ENCODE data around the gene SH2D3C. TPM values are rescaled to one million over a fixed set of nuclear protein-coding genes. Genes with fewer than 3 reads are reported as not detected.

SH2D3C gene
- total RNA-seq, 1 experiment from 2014 or later, result not detected

- CTCF ChIA-PET, result interaction anchor here (0.7 kb wide), 1 partner anchor 326 kb away, joined by 3 read pairs; no protein-coding TSS in a partner anchor
- peaks cover 59% of the 10 kb centered on the region for H3K27me3 Mint-ChIP-seq (ENCODE audit: insufficient read depth, unreplicated experiment)
These were observed 29.2 kb downstream of the SH2D3C start for GRCh38 chr9:127749090-127749787.

DNA sequence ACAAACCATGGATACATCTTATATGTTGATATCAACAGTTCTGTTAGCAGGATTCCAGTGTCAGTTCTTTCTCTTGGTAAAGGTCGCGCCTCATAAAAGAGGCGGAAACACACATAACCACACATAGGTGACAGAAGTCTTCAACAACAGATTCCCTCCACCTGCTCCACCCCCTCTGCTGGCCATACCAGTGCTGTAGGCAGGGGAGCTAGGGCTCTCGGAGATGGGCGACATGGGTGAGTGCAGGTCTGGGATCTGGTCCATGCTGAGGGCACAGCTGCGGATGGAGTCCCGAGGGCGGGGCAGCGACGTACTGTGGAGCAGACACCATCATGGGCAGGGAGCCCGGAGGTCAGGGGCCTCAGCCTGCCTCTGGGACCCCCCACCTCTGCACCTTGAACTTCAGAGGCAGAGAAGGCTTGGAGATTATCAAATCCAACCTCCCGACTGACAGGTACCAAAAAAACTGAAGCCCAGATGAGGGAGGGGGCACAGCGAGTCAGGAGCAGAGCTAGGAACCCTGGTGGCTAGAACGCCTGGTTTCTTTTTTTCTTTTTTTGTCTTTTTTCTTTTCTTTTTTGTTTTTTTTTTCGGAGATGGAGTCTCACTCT lies 31.4 kb downstream of the SH2D3C start:
- H3K27ac Mint-ChIP-seq (ENCODE audit: low read depth, unreplicated experiment), result no peak overlapping the region
- ChIA-PET CTCF (interaction anchor here (0.7 kb wide), 2 partner anchors 12 to 141 kb away, joined by 4 read pairs; no protein-coding TSS in a partner anchor), POLR2A (no interaction called here)

More at GRCh38 chr9:127749090-127749787, 29.2 kb downstream of the SH2D3C start:
- intact Hi-C loops (cut with micrococcal nuclease), result no loop called here
- H3K9me3 Mint-ChIP-seq (ENCODE audit: unreplicated experiment), result no peaks in the 10 kb centered on the region
- no peak overlapping the region for H3K27ac Mint-ChIP-seq (ENCODE audit: low read depth, unreplicated experiment)
- POLR2A ChIA-PET, result no interaction called here
- DNase-seq (ENCODE audit: unreplicated experiment), result no peak
- TF ChIP-seq, protein P1, sequence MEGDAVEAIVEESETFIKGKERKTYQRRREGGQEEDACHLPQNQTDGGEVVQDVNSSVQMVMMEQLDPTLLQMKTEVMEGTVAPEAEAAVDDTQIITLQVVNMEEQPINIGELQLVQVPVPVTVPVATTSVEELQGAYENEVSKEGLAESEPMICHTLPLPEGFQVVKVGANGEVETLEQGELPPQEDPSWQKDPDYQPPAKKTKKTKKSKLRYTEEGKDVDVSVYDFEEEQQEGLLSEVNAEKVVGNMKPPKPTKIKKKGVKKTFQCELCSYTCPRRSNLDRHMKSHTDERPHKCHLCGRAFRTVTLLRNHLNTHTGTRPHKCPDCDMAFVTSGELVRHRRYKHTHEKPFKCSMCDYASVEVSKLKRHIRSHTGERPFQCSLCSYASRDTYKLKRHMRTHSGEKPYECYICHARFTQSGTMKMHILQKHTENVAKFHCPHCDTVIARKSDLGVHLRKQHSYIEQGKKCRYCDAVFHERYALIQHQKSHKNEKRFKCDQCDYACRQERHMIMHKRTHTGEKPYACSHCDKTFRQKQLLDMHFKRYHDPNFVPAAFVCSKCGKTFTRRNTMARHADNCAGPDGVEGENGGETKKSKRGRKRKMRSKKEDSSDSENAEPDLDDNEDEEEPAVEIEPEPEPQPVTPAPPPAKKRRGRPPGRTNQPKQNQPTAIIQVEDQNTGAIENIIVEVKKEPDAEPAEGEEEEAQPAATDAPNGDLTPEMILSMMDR (IDR thresholded peaks at IDR 0.05; ENCODE audit: unreplicated experiment), result no peak
- BruUV-seq (replicated peaks), result no TSS peak
- H3K36me3 Mint-ChIP-seq (ENCODE audit: insufficient read depth, unreplicated experiment), result no peaks in the 10 kb centered on the region
- H3K4me3 Mint-ChIP-seq (ENCODE audit: unreplicated experiment), result no peak overlapping the region
- no peaks in the 10 kb centered on the region for H3K4me1 Mint-ChIP-seq (ENCODE audit: insufficient read depth, unreplicated experiment)

DNA sequence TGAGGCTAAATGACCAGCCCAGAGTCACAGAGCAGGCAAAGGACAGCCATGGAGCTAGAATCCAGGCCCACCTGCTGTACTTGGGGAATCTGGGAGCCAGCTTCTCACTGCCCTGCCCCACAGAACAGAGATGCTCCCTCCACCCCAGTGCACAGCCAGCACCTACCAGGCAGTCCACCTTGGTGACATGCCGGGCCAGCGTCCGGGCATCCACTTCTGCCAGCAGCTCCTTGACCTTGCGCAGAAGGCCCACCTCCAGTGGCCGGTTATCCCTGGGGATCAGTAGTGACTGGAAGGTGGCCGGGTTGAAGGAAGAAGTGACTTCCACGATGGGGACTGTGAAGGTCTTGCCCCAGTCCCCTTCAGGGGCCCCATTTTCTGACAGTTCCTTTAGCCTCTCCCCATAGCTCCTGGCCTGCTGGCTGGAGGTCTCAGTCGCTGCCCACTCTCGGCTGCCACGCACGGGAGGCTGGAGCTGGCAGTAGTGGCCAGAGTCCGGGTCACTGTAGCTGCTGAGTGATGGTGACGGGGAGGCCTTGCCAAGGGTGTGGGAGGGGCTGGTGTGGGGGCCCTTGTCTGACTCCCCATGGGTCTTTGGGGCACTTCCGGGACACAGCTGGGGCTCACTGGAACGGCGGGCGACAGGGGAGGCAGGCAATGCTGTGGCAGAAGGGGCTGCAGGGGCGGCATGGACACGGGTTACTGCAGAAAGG lies 33.9 kb downstream of the SH2D3C start:
- POLR2A ChIA-PET, result interaction anchor here (0.6 kb wide), 1 partner anchor 436 kb away, joined by 3 read pairs; no protein-coding TSS in a partner anchor
- no TSS peak for BruUV-seq (replicated peaks)

More for the DNA sequence above, 31.4 kb downstream of the SH2D3C start:
- intact Hi-C loops (cut with micrococcal nuclease), result no loop called here
- no peak overlapping the region for H3K4me3 Mint-ChIP-seq (ENCODE audit: unreplicated experiment)
- no peaks in the 10 kb centered on the region for H3K36me3 Mint-ChIP-seq (ENCODE audit: insufficient read depth, unreplicated experiment)
- TF ChIP-seq, protein P1 (IDR thresholded peaks at IDR 0.05; ENCODE audit: unreplicated experiment), result no peak
- H3K9me3 Mint-ChIP-seq (ENCODE audit: unreplicated experiment), result no peaks in the 10 kb centered on the region
- BruUV-seq (replicated peaks), result no TSS peak
- peaks cover 37% of the 10 kb centered on the region for H3K27me3 Mint-ChIP-seq (ENCODE audit: insufficient read depth, unreplicated experiment)
- DNase-seq (ENCODE audit: unreplicated experiment), result no peak
- no peaks in the 10 kb centered on the region for H3K4me1 Mint-ChIP-seq (ENCODE audit: insufficient read depth, unreplicated experiment)

More for the DNA sequence above, 33.9 kb downstream of the SH2D3C start:
- Mint-ChIP-seq H3K27me3 (ENCODE audit: insufficient read depth, unreplicated experiment) (peaks cover 16% of the 10 kb centered on the region), H3K4me1 (ENCODE audit: insufficient read depth, unreplicated experiment) (no peaks in the 10 kb centered on the region), H3K27ac (ENCODE audit: low read depth, unreplicated experiment) (no peak overlapping the region), H3K4me3 (ENCODE audit: unreplicated experiment) (no peak overlapping the region), H3K36me3 (ENCODE audit: insufficient read depth, unreplicated experiment) (no peaks in the 10 kb centered on the region), H3K9me3 (ENCODE audit: unreplicated experiment) (no peaks in the 10 kb centered on the region)
- no peak for DNase-seq (ENCODE audit: unreplicated experiment)
- TF ChIP-seq, protein P1 (IDR thresholded peaks at IDR 0.05; ENCODE audit: unreplicated experiment), result no peak
- intact Hi-C loops (cut with micrococcal nuclease), result no loop called here
- CTCF ChIA-PET, result interaction anchor here (1.1 kb wide), 1 partner anchor 177 kb away, joined by 4 read pairs; no protein-coding TSS in a partner anchor
